OCI-LY1 (cell line): Measurements from ENCODE around the gene LRRC59.

ENCODE experiments used
- EZH2 ChIP-seq: fragments of 200-600 bp; sonication (generic), shearing (Covaris generic); IDR thresholded peaks from 2 replicates; pipeline ENCODE4 v1.8.0; 2017; ENCODE audit warnings: borderline replicate concordance, mixed run types, mild to moderate bottlenecking, antibody characterized with exemption, low read length, moderate library complexity, mixed read lengths
- TF ChIP-seq, protein P1 (sequence below): fragments of 200-600 bp; sonication (generic), shearing (Covaris generic); IDR thresholded peaks from 2 replicates; pipeline ENCODE4 v1.5.1; 2017; ENCODE audit warnings: mild to moderate bottlenecking, antibody characterized with exemption, low read length, moderate library complexity, mixed read lengths

DNA sequence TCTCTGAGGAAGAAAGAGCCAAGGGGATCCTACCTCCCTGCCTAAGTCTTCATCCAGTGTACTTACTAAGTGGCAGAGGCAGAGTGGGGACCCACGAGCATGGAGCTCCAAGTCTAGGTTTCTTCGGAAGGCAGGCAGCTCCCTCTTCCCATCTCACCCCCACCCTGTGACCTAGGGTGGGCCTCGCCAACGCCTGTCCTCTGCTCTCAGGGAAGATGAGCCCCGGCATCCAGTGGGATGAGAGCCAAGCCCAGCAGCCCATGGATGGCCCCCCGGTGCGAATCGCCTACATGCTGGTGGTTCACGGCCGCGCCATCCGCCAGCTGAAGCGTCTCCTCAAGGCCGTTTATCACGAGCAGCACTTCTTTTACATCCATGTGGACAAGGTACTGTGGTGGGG lies 43.1 kb downstream of the LRRC59 start:
- TF ChIP-seq, protein P1, sequence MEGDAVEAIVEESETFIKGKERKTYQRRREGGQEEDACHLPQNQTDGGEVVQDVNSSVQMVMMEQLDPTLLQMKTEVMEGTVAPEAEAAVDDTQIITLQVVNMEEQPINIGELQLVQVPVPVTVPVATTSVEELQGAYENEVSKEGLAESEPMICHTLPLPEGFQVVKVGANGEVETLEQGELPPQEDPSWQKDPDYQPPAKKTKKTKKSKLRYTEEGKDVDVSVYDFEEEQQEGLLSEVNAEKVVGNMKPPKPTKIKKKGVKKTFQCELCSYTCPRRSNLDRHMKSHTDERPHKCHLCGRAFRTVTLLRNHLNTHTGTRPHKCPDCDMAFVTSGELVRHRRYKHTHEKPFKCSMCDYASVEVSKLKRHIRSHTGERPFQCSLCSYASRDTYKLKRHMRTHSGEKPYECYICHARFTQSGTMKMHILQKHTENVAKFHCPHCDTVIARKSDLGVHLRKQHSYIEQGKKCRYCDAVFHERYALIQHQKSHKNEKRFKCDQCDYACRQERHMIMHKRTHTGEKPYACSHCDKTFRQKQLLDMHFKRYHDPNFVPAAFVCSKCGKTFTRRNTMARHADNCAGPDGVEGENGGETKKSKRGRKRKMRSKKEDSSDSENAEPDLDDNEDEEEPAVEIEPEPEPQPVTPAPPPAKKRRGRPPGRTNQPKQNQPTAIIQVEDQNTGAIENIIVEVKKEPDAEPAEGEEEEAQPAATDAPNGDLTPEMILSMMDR = no peak
- no peak for TF ChIP-seq EZH2
